NK-92 (cell line): ENCODE results near the gene KERA.
"Not testable (repeated sequence)": the region's sequence is repeated elsewhere in the genome, so short reads cannot be mapped to it uniquely, and the experiment has no call there.

Experiments
- DNase-seq: peaks from one replicate; lab custom pipeline; 2025; ENCODE audit not compliant: unreplicated experiment; lab: John Stamatoyannopoulos, UW

Gene KERA

DNA sequence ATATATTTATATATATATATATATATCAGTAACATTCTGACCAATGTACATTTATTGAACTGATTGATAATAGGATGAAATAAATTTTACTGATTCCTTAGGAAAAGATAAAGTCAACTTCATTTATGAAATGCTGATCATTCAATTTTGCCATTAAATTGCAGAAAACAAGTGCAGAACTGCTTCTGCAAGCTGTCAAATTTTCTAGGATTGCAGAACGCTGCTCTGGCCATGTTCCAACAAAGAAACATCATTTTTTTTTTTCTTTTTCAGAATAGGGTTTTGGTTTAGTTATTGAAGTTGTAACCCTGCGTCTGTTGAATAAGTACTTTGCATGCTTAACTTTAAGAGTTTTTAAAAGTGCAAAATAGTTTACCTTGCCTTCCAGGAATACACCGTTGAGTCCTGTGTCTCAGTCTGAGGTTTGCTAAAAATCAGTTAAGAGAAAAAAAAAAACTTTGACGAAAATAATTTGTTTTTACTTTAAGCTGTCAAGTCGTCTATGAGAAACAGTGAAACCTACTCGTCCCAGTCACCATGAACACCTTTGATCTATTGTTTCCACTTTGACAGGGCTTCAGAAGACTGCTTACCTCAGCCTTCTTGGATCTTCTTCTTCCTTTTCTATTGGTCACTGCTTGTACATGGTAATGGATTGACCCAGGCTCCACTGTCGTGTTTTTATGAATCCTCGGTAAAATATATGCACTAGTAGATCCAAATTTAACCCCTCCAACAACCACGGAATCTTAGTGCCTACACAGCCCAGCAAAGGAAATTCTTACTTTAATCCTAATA is at the start of gene KERA:
KERA (minus strand) TSS at position 657 of the 798 bp plus-strand sequence. CDS start 1,743 bp downstream, outside the sequence.
- DNase-seq: no peak

DNA sequence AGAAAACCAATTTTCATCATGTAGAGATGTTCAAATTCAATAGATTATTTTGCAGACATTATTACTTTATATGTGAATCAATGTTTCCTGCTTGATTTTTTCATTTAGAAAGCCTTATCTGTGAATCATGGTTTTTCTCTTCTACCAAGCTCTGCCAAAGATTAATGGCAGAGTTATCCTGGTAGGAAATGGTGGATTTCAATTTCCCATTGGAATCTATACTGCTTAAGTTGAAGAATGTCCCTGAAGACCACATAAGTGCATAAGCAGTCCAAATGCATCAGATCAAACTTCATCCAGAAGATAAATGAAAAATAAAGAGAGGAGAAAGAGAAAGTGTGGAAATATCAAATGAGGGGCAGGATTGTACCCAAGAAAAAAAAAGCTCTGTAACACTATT is 48.5 kb upstream of the KERA start:
- DNase-seq: no peak

DNA sequence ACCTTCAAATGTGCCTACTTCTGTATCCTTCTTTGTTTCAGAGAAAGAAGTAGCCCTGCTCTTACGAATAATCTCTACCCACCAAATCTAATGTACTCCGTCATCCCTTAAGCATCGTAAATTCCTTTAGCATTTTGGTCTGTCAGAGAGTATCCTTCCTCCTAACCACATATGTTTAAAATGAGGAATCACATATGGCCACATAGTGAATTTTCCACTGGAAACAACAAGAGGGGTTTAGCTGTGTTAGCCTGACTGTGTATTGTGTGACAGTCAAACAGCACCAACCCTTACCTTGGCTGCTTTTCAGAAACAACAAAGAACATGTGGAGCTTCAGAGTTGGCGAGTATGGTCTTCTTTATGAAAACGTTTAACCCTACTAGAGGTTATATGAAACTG is 48.0 kb upstream of the KERA start:
- no peak for DNase-seq

DNA sequence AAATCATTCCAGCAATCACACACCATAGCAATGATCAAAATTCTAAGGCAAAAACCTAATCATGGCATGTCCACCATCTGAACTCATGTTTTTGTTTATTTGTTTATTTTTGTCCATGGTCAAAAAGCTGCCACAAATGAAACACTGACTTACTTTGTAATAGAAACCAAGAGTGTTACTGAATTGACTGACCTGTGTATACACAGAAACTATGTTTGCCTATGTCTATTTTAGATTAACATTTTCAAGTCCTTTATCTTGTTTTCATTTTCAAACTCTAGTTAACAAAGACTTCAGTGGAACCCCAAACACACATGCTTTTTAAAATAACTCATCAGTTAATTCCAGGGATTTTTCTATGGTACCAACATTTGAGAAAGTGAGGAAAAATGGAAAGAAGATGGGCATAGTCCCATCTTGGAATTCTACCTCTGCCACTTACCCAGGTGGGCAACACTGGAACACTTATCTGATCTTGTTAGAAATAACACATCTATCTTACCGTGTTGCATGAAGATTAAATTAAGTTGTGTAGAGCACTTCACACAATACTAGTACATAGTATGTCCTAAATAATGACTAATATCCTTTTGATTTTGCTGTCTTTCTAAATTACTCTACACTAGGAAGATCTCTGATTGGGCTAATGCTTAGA is 47.1 kb upstream of the KERA start:
- DNase-seq: no peak

- no peak for DNase-seq
These were observed 45.8 kb upstream of the KERA start for GRCh38 chr12:91103624-91104023.

- no peak for DNase-seq
These were observed 45.3 kb upstream of the KERA start for GRCh38 chr12:91103101-91103500.

DNA sequence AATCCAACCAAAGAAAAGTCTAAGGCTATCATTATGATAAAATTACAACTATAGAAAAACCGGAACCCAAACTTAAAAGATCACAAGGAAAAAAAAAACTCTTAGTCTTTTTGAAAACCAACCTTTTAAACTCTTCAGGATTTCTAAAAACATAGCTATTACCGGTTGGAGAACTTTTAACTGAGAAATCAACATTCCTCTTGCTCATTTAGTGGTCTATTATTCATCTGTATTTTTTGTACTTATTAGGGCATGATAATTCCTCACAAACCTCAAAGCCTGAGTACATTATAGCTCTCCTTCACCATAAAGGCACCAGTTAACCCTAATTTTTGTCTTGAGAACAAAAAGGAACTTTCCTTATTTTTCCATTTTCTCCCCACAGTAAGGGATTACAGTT is 43.1 kb upstream of the KERA start:
- DNase-seq: no peak

DNA sequence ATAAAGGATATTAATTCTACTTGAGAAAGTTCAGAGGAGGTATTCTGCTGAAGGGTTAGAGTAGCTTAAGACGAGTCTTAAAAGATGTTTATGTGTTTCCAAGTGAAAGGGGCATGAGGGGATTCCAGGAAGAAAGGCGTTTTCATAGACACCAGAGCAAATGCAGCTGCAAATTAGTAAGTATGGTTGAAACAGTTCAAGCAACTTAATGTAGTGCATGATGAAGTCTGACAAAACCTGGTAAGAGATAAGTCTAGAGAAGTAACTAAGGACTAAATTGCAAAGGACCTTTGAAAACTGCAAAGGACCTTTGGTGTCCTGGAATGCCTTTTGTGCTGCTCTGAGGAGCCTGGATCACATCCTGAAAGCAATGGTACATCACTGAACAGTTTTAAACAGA is 42.0 kb upstream of the KERA start:
- no peak for DNase-seq

GRCh38 chr12:91099341-91099740 is 41.5 kb upstream of the KERA start:
- no peak for DNase-seq

DNA sequence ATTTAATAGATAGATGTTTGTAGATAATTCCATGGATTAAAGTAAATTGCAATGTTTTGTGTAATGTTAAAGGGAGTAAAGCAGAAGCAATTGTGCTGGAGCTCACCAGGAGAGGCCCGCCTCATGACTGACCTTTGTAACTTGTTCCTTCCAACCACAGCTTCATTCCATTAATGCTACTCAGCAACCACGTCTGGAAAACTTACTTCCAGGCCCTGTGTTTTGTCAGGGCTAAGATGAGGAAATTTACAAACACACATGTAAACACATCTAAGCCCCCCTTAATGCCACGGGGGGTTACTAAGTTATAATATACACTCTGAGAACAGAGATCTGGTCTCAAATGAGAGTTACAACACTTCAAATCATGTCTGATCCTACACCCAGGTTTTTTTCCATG is 41.1 kb upstream of the KERA start:
- DNase-seq: no peak

GRCh38 chr12:91098461-91098860 is 40.6 kb upstream of the KERA start:
- no peak for DNase-seq

GRCh38 chr12:91094957-91095356 is 37.1 kb upstream of the KERA start:
- no peak for DNase-seq

DNA sequence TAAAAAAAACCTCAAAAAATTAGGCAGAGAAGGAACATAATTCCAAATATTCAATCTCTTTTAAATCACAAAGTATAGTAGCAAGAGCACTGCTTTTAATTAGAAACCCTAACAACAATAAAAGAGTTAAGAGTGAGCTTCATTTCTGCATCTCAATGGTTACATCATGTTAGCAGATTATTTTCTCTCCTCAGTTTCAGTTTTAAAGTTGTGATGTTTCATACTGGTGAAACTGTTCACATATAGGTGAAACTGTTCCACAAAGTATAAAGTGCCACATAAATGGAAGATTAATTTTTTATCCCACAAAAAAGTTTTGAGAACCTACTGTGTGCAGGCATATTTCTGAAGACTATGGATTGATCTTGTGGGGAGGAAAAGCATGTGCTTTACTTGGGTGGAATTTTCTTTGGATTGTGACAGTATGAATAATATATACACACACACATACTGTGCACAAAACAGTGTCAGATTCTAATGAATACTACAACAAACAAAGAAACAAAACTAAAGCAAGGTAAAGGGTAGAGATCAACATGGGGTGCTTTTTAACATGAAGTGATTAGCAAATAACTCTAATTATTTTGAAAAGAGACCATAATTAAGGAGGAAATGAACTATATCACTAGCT is 36.3 kb upstream of the KERA start:
- no peak for DNase-seq

DNA sequence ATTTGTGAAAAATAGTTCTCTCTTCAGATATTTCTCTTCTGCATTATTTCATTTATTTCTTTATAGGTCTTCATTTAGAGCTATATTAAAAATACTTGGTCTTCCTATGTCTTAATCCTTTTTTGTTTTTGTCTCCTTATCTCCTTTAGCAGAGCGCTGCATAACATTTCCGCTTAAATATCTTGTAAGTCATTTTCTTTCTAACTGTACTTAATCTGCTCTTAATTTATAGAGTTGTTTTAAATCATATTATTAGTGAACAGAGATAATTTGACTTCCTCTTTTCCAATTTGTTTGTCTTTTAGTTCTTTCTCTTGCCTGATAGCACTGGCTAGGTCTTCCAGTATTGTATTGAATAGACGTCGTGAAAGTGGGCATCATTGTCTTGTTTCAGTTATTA is 35.5 kb upstream of the KERA start:
- no peak for DNase-seq

DNA sequence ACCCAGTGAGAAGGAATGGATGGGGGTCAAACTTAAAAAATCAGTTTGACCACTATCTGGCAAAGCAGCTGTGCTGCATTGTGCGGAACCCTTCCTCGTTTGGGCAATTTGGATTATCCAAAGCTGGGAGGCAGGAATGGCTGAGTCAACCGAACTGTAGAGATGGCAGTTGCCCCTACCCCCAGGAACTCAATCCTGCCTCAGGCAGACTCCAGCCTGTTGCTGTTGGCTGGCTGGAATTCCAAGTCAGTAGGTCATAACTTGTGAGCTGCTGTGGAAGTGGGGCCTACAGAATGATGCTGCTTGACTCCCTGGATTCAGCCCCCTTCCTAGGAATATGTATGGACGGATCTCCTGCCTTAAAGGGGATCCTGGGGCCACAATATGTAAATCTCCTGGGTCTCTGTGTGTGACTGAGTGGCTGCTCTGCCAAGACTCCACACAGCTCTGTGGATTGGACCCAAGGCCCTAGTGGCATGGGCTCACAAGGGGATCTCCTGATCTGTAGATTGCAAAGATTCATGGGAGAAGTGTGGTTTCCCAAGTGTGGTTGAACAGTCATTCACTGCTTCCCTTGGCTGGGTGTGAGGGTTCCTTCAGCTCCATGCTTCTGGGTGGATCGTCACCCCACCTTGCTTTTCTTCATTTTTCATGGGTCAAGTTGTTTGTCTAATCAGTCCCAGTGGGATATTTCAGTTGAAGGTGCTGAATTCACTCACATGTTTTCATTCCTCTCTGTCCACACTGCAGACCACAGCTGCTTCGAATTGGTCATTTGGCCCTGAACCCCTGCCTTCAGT is 34.3 kb upstream of the KERA start:
- DNase-seq: no peak

DNA sequence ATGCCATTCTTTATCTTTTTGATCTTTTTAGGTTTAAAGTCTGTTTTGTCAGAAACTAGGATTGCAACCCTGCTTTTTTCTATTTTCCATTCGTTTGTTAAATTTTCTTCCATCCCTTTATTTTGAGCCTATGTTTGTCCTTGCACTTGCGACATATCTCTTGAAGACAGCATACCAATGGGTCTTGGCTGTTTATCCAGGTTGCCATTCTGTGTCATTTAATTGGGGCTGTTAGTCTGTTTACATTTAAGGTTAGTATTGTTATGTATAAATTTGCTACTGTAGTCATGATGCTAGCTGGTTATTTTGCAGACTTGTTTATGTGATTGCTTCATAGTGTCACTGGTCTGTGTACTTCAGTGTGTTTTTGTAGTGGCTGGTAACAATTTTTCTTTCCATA is 32.1 kb upstream of the KERA start:
- not testable (repeated sequence) for DNase-seq

DNA sequence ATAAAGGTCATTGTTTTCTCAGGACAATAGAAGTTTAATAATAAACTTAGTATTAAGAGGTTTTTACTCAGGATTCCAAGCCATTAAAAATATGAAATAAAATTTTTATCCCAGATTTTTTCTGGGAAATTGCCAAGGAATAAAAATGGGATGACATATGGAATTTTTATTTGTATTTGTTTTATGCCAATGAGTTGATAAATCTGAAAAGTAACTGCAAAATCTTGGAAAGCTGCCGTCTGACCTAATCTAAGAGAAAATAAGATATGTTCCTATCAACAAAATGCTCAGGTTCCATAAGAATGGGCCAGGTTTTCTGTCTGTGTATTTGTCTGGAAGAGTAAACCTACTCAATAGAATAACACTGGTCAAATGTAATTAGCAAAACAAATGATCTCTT is 22.2 kb upstream of the KERA start:
- no peak for DNase-seq

GRCh38 chr12:91078501-91078900 is 20.7 kb upstream of the KERA start:
- DNase-seq: no peak

DNA sequence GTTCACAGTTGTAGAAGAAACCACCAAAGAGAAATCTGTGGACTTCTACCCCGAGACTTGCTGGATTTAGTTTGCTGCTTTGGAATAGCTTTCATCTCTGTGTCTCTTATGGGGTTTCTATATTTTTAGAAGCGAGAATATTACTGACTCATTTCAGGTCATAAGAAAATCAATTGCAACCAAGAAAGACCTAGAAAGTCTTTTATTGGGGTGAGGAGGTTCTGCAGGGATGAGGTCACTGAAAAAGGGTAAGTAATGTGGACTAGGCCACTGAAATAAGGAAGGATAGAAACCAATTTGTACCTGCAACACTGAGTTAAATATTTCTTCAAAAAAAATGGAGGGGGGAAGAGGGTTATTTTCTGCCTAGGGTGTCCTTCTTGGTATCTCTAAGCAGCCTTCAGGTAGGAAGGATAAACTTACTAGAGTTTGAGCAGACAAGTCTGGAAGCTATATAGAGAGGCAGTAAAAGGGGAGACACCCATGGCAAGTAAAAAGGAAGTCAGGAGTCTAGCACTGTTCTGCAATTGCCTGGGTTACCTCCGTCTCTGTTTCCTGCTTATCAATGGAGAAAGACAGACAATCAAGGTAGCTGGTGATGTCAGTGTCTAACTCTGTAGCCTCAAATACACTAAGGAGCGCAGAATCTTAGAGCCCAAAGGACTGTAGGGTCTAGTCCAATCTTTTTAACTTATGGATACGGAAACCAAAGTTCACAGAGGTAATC is 19.6 kb upstream of the KERA start:
- no peak for DNase-seq

DNA sequence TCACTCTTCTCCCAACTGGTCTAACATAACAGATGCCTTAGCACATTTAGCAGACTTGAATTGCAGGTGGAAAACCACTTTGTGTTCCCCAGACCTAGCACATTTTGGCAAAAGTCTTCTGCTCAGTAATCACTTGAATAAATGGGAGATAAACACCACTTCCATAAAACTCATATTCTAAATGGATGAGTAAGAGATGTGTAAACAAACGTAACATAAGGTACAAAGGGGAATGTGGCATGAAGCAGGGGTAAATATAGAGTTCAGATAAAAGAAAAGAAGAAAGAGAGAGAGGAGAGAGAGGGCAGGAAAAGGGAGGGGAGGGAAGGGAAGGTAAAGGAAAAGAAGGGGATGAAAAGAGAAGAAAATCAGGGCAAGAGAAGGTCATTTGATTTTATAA is 17.0 kb upstream of the KERA start:
- no peak for DNase-seq
